ENCODE data around the gene CINP.

DNA sequence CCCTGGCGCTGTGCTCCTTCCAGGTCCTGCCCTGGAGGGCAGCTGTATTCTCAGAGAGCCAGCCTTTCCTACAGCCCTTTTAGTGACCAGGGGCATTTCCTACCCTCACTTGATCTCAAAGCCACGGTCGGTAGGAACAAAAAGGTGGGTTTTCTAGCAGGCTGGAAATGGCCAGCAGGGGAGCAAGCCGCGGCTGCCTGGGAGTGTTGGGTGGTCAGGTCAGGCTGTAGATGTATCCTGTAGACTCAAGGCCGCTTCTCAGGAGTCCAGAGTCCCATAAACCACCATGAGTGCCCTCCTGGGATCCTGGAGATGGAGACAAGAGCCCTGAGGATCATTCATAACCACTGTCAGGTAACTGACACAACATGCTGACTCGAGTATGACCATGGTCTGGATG is 18.6 kb downstream of the CINP start:
- TF ChIP-seq POLR2A (IDR thresholded peaks at IDR 0.05; ENCODE audit: extremely low read depth, insufficient read length), result no peak
- TF ChIP-seq, protein P1, sequence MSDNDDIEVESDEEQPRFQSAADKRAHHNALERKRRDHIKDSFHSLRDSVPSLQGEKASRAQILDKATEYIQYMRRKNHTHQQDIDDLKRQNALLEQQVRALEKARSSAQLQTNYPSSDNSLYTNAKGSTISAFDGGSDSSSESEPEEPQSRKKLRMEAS (IDR thresholded peaks at IDR 0.05; ENCODE audit: low read depth, low read length), result no peak
- TF ChIP-seq, protein P2, sequence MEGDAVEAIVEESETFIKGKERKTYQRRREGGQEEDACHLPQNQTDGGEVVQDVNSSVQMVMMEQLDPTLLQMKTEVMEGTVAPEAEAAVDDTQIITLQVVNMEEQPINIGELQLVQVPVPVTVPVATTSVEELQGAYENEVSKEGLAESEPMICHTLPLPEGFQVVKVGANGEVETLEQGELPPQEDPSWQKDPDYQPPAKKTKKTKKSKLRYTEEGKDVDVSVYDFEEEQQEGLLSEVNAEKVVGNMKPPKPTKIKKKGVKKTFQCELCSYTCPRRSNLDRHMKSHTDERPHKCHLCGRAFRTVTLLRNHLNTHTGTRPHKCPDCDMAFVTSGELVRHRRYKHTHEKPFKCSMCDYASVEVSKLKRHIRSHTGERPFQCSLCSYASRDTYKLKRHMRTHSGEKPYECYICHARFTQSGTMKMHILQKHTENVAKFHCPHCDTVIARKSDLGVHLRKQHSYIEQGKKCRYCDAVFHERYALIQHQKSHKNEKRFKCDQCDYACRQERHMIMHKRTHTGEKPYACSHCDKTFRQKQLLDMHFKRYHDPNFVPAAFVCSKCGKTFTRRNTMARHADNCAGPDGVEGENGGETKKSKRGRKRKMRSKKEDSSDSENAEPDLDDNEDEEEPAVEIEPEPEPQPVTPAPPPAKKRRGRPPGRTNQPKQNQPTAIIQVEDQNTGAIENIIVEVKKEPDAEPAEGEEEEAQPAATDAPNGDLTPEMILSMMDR (IDR thresholded peaks at IDR 0.05; ENCODE audit: low read depth, low read length), result no peak
- TF ChIP-seq MYC (IDR thresholded peaks at IDR 0.05; ENCODE audit: low read depth, low read length), result no peak
